GM21723 (cell line): ENCODE measurements around the gene P3H2.

Experiments used
- ATAC-seq: cut with Tn5 transposase; IDR thresholded peaks from one replicate; pipeline ENCODE4 v1.9.1; 2021; ENCODE audit warnings: mild to moderate bottlenecking, moderate library complexity; ENCODE audit not compliant: unreplicated experiment

Gene P3H2

GRCh38 chr3:190019844-190020243 is 100.9 kb downstream of the P3H2 start:
- ATAC-seq, result no peak

GRCh38 chr3:190019006-190019405 is 101.7 kb downstream of the P3H2 start:
- no peak for ATAC-seq

GRCh38 chr3:190018460-190018859 is 102.2 kb downstream of the P3H2 start:
- ATAC-seq, result no peak

GRCh38 chr3:190017521-190018288 is 103.0 kb downstream of the P3H2 start:
- no peak for ATAC-seq

- ATAC-seq, result no peak
Observed at GRCh38 chr3:190016966-190017365, 103.7 kb downstream of the P3H2 start.

GRCh38 chr3:190014940-190015339 is 105.8 kb downstream of the P3H2 start:
- ATAC-seq, result no peak

GRCh38 chr3:190013943-190014924 is 106.5 kb downstream of the P3H2 start:
- ATAC-seq, result no peak

GRCh38 chr3:190012784-190013183 is 107.9 kb downstream of the P3H2 start:
- no peak for ATAC-seq

GRCh38 chr3:190012314-190012782 is 108.3 kb downstream of the P3H2 start:
- no peak for ATAC-seq

GRCh38 chr3:190010486-190010885 is 110.2 kb downstream of the P3H2 start:
- no peak for ATAC-seq

- no peak for ATAC-seq
Observed at GRCh38 chr3:190009614-190010013, 111.1 kb downstream of the P3H2 start.

GRCh38 chr3:190008432-190008831 is 112.3 kb downstream of the P3H2 start:
- ATAC-seq, result no peak

- ATAC-seq, result no peak
Observed at GRCh38 chr3:190005343-190006113, 115.2 kb downstream of the P3H2 start.

GRCh38 chr3:190004656-190005055 is 116.0 kb downstream of the P3H2 start:
- ATAC-seq, result no peak

- no peak for ATAC-seq
Observed at GRCh38 chr3:190003681-190004123, 117.0 kb downstream of the P3H2 start.

- no peak for ATAC-seq
Observed at GRCh38 chr3:190003068-190003467, 117.6 kb downstream of the P3H2 start.

- ATAC-seq, result no peak
Observed at GRCh38 chr3:190001426-190001825, 119.3 kb downstream of the P3H2 start.

GRCh38 chr3:190000861-190001196 is 119.9 kb downstream of the P3H2 start:
- ATAC-seq, result no peak

- no peak for ATAC-seq
Observed at GRCh38 chr3:190000187-190000860, 120.4 kb downstream of the P3H2 start.

GRCh38 chr3:189999718-190000117 is 121.0 kb downstream of the P3H2 start:
- ATAC-seq, result no peak
